NCI-H1105 treated with DMSO at 0.1 percent for 48 hours (cell line): ENCODE measurements around the gene RAD51B.

Source experiments
- DNase-seq: peaks from one replicate; lab custom pipeline; 2025; lab: John Stamatoyannopoulos, UW

Gene RAD51B

DNA sequence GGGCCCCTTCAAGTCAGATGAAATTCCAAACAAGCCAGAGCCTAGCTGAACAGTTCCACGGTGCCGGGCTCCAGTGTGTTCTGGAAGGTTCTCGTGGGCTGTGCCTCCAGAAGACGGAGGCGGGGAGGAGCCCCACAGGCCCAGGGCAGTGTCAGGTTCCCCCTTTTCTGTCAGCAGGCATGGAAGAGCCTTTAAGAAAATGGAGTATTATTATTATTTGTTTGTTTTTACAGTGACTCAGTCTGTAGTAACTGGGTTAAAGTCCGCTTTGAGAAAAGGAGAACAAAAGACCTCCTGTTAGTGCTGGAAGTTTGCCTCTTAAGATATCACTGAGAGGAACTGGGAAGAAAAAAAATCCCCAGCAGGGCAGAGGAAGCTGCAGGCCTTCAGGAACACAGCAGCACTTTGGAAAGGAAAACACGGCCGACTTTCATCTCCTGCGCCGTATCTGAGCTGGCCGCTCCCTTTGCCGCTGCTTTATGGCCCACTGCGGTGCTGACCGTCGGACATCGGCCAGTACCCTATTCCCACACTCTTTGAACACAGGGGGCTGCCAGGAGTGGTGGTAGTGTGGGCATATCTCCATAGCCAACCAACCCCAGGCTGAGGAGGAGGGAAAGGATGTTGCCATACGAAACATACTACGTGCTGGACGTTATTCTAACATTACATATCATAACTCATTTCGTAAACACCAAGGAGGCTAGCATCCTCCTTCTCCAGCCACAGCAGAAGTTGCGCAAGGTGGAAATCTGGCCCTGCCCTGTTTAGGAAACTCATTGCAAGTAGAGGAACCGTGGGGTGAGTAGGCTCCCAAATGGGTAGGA is 779.3 kb downstream of the RAD51B start:
- no peak for DNase-seq

DNA sequence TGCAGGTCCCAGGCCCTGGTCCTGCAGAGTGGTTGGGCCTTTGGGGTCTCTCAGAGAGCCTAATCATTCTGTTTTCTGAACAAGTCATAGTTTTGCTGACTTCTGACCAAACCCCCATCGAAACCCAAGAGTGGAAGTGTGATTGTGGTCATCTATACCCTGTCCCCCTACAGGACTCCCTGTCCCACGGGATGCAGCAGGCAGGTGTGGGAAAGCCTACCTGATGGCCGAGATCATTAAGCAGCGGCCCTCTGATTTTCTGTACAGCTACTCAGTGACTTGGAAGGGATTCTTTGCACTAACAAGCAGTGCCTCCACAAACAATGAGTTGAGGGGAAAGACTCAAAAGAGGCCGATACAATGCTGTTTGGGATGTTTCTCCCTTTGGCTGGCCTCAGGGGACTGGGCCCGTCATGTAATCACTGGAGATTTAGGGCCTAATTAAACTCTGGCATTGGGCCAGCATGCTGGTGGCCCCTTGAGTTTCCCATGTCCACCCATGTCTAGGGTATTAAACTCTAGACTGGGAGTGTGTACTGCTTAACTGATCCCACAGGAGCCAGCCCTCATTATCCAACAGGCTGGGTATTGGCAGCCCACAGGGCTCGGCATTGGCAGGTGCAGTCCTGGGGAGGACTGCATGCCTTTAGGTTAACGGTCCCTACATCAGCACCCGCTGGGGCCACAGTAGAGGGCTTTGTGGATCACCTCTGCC is 780.5 kb downstream of the RAD51B start:
- peak; percentile 13 for DNase-seq

DNA sequence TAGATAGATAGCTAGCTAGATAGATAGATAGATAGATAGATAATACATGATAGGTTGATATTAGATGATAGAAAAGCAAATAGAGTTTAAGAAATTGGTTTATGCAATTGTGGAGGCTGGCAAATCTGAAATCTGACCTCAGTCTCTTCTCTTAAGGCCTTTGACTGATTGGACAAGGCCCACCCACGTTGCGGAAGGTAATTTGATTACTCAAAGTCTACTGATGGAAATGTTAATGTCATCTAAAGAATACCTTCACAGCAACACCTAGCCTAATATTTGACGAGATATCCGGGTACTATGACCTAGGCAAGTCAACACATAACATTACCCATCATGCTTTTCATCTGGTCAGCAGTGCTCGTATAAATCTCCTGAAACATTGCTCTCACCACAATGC is 782.9 kb downstream of the RAD51B start:
- no peak for DNase-seq

DNA sequence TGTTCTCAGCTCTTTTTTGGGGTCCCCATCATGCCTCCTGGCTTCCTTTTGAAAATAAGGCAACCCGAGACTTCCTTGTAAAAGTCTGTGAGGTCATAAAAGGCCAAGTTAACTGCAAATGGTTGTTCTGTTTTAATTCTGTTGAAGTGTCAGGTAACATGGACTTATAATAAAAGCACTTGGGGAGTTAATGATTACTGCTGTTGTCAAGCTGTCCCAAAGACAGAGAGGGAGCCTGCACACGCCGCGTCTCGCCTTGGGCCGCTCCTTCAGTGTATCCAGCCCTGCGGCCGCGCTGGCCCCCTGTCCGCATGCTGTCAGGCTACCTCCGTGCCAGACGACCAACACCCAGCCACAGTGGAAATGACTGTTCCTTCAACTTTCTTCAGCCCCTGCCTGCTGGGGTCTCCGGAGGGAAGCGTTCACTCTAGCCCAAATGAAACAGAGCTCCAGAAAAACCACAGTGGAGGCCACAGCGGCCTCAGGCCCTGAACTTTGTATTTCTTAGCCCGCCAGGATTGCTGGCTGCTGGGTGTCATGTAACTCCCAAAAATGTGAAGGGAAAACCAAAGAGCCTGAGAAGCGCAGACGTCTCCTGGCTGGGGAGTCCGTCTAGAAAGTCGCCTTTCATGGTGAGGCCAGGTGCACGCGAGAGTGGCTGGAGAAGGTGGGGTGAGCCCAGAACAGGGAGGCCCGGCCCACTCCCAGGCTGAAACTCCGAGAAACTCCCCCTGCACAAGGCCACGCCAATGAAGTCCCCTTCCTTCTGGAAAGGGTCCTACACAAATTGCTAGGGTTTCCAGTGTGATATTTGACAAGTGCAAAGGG is 784.2 kb downstream of the RAD51B start:
- DNase-seq: no peak

DNA sequence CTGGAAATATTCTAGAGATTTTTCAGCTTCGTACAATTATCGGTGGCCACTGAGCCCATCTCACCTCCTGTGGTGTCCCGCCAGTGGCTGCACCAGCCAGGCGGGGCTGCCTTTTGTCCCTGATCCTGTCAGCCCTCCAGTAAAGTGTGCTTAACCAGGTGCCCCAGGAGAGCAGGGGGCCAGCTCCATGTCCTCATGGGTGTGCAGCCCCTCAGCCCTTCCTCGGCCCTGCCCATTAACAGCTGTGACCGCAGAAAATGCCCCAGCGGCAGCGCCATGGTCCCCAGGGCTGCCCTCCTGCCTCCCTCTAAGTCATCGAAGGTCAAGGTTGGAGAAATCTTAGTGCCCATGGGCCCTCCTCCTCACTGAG is 784.8 kb downstream of the RAD51B start:
- no peak for DNase-seq

DNA sequence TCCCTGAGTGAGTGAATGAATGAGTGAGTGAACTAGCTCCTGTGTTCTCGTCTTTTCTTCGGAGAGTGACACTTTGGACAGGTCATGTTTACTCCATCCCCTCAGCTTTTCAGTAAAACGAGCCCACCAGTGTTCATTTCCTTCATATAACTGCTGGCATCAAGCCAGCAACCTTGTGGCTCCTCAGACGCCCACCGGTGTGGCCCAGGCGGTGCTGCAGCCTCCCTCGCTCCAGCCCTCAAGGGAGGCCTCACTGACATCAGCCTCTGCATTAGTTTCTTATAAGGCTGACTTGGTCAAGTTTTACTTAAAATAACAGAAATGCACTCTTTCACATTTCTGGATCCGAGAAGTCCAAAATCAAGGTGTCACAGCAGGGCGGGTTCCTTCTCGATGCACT is 785.2 kb downstream of the RAD51B start:
- DNase-seq: no peak

DNA sequence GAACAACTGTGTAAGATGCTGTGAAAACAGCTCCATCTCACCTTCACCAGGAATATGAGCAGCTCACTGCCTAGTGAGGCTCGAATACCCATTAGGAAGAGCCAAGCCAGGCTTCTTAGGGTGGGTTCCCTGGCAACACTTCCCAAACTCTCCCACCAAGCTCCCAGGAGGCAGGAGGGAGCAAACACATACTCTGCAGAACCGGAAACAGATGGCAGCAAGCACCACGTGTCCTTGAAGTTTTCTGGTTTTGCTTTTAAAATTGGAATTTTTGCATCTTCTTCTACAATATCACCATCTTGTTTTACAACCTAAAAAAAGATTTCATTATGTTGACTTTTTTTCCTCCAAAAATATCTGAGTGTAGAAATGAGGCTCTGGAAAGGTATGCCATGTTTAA is 786.6 kb downstream of the RAD51B start:
- DNase-seq: no peak

DNA sequence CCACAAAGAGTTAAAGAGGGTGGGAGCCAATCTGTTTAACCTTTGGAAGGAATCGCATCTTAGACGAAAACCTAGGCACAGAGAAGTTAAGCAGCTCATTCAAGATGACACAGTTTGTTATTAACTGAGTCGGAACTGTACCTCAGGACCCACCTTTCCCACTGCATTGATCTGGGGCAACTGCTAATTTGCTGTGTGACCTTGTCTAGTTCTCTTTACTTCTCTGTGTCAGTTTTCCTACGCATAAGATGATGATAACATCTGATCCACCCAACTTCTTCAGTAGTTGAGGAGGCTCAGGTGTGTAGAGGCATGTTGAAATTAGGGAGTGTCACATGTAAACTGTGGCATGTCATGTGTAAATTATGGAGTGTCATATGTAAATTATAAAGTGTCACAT is 787.1 kb downstream of the RAD51B start:
- DNase-seq: no peak

DNA sequence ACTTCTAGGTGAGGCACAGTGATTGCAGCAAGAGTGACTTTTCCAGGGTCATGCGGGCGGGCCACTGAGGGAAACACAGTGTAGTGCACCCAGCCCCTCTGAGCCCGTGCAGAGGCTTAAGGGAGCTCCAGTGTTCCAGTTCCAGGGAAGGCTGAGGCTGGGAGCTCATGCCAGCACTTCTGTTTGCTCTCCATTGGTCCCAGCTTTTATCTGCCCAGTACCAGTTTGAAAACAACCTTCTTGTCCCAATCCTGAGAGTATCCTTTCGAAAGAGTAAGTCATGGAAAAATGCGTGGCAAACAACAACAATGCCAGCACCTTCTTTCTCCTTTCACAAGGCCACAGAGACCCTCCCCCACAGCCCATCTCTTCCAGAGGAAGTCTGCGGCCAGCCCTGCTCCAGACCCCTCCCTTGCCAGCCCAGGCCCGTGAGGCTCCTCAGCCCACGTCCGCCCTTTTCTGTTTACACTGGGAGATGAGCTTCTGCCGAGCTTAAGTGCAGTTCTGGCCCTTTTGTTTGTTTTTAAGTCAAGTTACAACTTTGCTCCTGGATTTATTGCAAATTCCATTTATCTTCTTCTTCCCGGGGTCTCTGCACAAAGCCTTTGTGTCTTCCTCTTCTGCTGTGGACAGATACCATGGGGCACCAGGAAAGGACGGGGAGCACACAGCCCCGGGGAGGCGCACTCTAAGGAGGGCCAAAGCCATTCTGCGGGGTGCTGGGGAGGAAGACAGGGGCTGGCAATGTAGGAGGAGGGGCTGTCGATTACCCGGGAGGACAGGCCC is 787.7 kb downstream of the RAD51B start:
- DNase-seq: no peak

DNA sequence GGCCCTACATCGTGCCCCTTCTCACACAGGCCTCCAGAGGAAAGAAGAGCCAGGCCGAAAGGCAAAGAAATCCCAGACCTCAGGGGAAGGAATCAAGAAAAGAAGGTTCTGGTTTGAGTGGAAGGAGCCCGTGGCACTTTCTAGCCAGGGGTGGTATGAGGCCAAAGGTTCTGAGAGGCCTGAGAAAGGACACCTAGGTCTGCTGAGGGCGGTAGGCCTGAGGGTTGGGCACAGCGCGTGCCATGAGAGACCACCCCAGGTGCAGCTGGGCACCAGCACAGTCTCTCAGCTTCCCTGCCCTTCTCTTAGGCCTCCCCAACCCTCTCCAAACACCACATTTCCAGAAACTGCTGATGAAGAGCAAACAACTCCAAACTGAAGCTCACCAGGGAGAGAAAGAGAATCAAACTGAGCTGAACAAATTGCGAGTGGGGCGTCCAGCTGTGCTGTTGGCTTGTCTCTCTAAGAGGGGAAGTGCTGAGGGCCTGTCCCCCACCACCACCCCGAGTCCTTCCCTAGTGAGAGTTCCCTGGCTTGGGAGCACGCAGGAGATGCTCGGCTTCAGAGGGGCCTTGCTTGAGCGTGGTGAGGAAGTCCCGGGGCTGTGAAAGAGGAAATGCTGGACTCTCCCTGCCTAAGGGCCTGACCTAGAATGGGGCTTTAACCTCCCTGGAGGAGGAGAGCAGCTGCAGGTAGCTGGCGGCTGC is 788.4 kb downstream of the RAD51B start:
- DNase-seq: no peak

DNA sequence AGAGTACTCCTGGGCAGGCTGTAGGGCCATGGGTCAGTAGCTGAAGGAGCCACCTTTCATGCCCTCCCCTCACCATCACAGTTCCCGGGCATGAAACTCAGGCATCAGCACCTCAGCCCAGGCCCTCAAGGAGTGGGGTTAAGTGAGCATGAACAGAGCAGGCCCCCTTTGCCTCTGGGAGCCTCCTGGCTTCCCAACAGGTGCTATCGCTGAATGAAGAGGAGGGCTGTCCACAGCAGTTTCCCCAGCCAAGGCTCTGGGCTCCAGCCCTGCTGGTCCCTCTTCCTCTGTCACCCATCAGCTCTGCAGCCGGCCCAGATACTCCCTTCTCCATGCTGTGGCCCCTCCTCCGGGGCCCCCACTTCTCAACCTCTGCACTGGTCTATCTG is 789.0 kb downstream of the RAD51B start:
- no peak for DNase-seq

DNA sequence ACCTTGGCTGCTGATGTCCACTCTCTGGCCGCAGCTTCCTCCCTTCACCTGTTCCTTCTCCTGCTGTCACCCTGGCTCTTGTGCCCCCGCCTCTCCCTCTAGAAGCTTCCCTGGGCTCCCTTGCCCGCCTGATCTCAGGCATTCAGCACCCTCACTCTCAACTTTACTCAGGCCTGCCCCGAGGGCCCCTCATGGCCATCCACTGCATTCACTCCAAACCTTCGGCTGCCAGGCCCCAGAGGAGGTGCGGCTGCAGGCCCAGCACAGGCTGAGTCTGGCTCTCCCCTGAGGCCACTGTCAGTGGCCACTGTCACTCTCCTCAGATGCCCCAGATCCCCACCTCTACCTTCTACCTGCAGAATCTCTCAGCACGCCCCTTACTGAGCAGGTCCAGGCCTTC is 789.4 kb downstream of the RAD51B start:
- no peak for DNase-seq

DNA sequence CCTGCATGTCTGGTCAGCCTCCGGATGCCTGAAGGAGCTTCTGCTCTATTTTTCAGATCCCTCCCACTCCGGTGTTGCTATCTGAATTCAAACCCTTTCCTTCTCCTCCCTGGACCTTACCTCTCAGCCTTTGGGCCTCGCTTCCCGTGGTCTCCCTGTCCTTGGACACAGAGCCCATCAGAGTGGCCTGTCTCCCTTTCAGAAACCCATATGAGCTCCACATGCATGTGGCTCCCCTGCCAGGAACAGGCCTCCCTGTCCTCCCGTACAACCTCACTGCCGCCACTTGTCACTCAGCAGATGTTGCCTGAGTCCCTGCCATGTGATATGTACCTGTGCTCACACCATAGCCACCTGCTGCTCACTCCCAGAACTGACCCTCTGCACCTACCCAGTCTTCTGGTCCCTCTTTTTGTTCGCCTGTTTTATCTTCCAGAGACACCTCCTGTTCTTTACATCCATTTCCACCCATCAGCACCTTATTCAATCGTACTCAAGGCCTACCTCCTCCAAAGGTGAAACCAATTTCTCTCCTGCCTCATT is 790.7 kb downstream of the RAD51B start:
- DNase-seq: no peak

DNA sequence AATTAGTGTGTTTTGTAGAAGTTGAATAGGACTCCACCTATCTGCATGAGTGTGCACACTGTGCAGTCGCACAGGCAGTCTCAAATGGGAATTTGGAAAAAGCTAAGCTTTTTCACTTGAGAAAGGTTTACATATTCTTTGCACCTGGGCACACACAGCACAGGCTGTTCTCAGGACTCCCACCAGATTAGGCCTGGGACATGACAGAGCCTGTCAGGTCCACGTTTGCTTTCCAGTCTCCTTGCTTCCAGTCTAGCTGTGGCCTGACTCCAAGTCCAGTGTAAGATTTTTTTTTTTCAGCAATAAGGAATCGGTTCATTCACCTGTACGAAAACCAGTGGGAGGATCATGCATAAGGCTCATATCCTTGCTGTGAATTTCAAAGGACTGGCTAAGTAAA is 792.0 kb downstream of the RAD51B start:
- no peak for DNase-seq

DNA sequence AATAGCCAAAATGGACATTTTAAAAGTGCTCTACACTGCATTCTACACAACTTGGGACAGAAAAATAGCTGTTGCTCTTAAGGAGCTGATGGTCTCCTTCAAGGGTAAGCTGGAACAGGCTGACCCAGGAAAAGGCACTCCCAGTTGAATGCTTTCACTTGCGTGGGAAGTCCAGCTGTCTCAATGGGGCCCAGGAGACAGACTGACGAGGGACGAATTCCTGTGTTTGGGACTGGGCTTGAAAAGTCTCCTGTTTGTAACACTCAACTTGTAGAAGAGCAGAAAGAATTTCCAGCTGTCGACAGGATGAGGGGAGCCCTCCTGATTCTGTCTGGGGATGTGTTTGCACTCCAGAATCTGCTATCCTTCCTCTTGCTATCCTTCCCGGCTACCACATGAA is 792.5 kb downstream of the RAD51B start:
- DNase-seq: no peak

DNA sequence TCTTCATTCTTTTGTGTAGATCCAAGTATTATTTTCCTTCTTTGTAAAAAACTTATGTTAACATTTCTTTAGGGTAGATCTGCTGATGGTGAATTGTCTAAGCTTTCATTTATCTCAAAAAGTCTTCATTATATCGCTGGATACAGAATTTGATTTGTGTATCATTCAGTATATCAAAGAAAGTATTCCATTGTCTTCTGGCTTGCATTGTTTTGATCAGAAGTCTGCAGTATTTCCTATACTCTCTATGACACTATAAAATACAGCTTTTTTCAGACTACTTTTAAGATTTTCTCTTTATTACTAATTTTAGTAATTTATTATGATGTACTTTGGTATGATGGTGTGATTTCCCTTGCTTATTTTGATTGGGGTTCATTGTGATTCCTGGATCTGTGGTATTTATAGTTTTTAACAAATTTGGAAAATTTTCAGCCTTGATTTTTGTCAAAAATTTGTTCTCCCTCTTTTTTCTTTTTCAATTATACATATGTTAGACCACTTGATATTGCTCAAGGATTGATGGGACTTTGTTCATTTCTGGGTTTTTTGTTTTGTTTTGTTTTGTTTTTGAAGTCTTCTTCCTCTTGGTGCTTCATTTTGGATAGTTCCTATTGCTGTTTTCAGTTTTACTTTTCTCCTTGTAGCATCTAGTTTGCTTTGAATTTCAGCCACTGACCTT is 796.8 kb downstream of the RAD51B start:
- DNase-seq: peak; percentile 13

DNA sequence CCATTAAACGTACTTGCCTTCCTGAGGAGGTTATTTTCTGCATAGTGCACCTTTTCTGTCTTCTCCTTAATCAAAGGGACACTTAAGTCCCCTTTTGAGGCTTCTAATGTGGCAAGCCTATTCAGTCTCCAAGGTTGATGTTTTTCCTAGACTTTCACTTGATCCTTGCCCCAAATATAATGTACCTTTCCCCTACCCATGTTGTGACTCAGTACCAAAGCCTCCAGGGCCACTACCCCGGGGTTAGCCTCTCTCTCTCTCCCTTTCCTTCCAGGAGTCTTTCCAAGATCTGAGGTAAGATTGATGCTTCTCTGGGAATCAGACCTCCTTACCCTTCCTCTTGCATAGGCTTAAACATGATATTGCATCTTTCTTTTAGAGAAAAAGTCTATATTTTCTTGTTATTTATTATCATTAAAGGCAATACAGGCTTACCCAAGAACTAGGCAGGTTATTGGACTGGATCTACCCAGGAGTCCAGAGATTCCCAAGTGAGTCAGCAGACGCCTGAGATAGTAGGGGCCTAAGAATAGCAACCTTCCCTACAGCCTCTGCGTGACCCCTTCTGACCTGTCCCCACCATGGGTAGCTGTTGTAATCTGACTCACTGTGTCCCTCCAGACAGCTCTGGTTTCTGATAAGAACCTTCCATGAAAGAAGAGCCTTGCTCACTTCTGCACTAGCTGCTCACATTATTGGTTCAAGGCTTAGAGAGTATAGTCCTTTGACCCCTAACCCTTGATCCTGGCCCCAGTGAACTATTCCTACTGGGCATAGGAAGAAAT is 800.4 kb downstream of the RAD51B start:
- no peak for DNase-seq

DNA sequence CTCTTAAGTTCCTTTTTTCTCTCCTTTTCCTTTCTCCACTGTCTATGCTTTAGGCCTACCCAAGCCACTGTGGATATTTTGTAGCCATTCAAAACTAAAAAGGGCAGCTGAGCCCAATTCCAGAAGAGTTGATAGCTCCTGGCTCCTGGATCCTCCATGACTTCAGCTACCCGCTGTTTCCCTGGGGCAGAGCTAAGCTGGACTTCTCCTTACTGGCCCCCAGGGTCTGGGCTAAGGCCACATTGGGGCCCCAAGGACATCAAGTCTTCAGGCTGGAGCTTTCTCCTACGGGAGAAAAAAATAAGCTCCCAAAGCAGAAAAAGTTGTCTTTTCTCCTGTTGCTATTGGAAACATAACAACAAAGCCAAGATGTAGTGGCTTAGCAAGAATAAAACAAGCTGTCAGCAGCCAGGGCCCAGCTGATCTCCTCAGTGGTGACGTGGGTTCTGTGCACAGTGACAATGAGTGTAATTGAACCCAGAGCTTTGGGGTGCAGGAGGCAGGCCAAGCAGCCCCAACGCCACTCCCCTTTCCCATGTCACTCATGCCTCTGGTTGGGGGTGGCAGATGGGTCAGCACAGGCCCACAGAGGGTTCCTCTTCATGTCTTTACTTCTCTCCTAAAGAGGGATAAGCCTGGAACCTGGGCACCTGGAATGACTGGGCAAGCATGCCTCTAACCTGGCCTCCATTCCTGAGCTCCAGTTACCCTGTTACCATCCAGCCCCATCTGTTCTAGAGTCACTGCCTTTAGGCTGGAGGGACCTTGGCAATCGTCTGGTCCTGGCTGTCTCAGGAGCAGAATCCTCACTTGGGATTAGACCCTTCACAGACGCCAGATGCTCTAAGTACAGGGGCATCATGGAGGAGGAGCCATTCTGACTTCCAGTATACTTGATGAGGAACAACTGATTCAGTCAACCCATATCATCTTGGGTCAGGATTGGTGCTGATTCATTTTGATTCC is 802.1 kb downstream of the RAD51B start:
- DNase-seq: no peak
